Caco-2 (cell line): ENCODE results near the gene TOMM7. TPM values are rescaled to one million over a fixed set of nuclear protein-coding genes. Genes with fewer than 3 reads are reported as not detected.

Source experiments
- BruUV-seq: library from RNA; stranded (reverse); fragments of 400-500 nt; replicated peaks from 2 replicates; lab custom pipeline; 2021; lab: Mats Ljungman, UMichigan
- CTCF ChIA-PET: fragments of 300-600 bp; sonication (Branson Sonifier 250); formaldehyde crosslinking; loops from one replicate; lab custom pipeline; 2022; ENCODE audit warnings: antibody characterized with exemption; lab: Charles Lee
- POLR2A ChIA-PET: fragments of 300-600 bp; sonication (Branson Sonifier 250); formaldehyde crosslinking; loops from one replicate; lab custom pipeline; 2022; ENCODE audit warnings: antibody characterized with exemption; lab: Charles Lee
- DNase-seq, 2 experiments: peaks; one replicate each; pipeline versions ENCODE4 v3.0.0 to v3.0.0-alpha.2; 2020 to 2022
- H3K27me3 ChIP-seq: replicated peaks from 2 replicates; pipeline ENCODE4 v1.6.0; 2011; ENCODE audit warnings: low read length; ENCODE audit not compliant: control insufficient read depth, insufficient read depth
- H3K36me3 ChIP-seq: 2 replicates; pipeline ENCODE4 v1.5.1; 2011; ENCODE audit warnings: low read length; ENCODE audit not compliant: control insufficient read depth, insufficient read depth
- H3K4me1 ChIP-seq: fragments of 250-450 bp; sonication (Bioruptor Pico); 2 replicates; pipeline ENCODE4 v1.5.1; 2020; ENCODE audit warnings: mild to moderate bottlenecking
- H3K4me3 ChIP-seq: 2 replicates; pipeline ENCODE4 v1.5.1; 2011; ENCODE audit warnings: low read depth, mild to moderate bottlenecking, control low read depth, low read length
- H3K9me3 ChIP-seq: fragments of 250-450 bp; sonication (Bioruptor Pico); 2 replicates; pipeline ENCODE4 v1.5.1; 2020; ENCODE audit warnings: mild to moderate bottlenecking, moderate library complexity
- H3K27ac Mint-ChIP-seq: one replicate; pipeline ENCODE4 v1.8.0; 2022; ENCODE audit warnings: mixed read lengths; ENCODE audit not compliant: unreplicated experiment
- H3K27me3 Mint-ChIP-seq: one replicate; pipeline ENCODE4 v1.8.0; 2022; ENCODE audit warnings: mixed read lengths; ENCODE audit not compliant: insufficient read depth, unreplicated experiment
- H3K36me3 Mint-ChIP-seq: one replicate; pipeline ENCODE4 v1.8.0; 2022; ENCODE audit warnings: mild to moderate bottlenecking, mixed read lengths; ENCODE audit not compliant: insufficient read depth, unreplicated experiment
- H3K4me1 Mint-ChIP-seq: one replicate; pipeline ENCODE4 v1.8.0; 2022; ENCODE audit warnings: low read depth, mixed read lengths; ENCODE audit not compliant: unreplicated experiment
- H3K4me3 Mint-ChIP-seq: one replicate; pipeline ENCODE4 v1.8.0; 2022; ENCODE audit warnings: mild to moderate bottlenecking, moderate library complexity, mixed read lengths; ENCODE audit not compliant: unreplicated experiment
- H3K9me3 Mint-ChIP-seq: one replicate; pipeline ENCODE4 v1.8.0; 2022; ENCODE audit warnings: mixed read lengths; ENCODE audit not compliant: unreplicated experiment
- CTCF ChIP-seq, 2 experiments: fragments of 200-600 bp in 1 of 2; IDR thresholded peaks; 1 replicate in 1 of 2; 2 replicates in 1 of 2; pipeline versions ENCODE4 v1.5.1 to v1.8.0; 2011 to 2022; ENCODE audit warnings: antibody characterized with exemption in 1 of 2, control low read depth in 1 of 2, inconsistent platforms in 1 of 2, low read depth in 1 of 2, low read length in 1 of 2, mild to moderate bottlenecking in 1 of 2, moderate library complexity in 1 of 2; ENCODE audit not compliant: insufficient read depth in 1 of 2, severe bottlenecking in 1 of 2, unreplicated experiment in 1 of 2
- intact Hi-C: fragments of 100-400 bp; cut with micrococcal nuclease; formaldehyde crosslinking; loops from one replicate; pipeline ENCODE4 v1.10.0; 2022; ENCODE audit not compliant: unreplicated experiment
- total RNA-seq: library from RNA; stranded (reverse); gene quantifications from 2 replicates; pipeline ENCODE4 v1.2.3, GENCODE V29; 2022

The TOMM7 gene
- total RNA-seq, 1 experiment from 2014 or later, result 220 TPM

- H3K4me3 ChIP-seq, result no peak overlapping the region
- ChIA-PET POLR2A (no interaction called here), CTCF (no interaction called here)
- no peaks in the 10 kb centered on the region for H3K36me3 Mint-ChIP-seq
- no peak for TF ChIP-seq CTCF (IDR thresholded peaks at IDR 0.05; ENCODE audit: insufficient read depth in 1 of 2, low read depth in 1 of 2, low read length in 1 of 2, severe bottlenecking in 1 of 2, unreplicated experiment in 1 of 2)
- H3K27me3 ChIP-seq, result no peaks in the 10 kb centered on the region
- no peaks in the 10 kb centered on the region for H3K36me3 ChIP-seq
- no peak overlapping the region for H3K27ac Mint-ChIP-seq
- DNase-seq, result no peak
- H3K4me3 Mint-ChIP-seq, result no peak overlapping the region
- H3K4me1 ChIP-seq, result peaks cover 7% of the 10 kb centered on the region; the same call in 1 of the 2 replicates
- no peaks in the 10 kb centered on the region for H3K9me3 ChIP-seq
- no peaks in the 10 kb centered on the region for H3K27me3 Mint-ChIP-seq
- H3K9me3 Mint-ChIP-seq, result peaks cover 12% of the 10 kb centered on the region
- peaks cover 8% of the 10 kb centered on the region for H3K4me1 Mint-ChIP-seq
- intact Hi-C loops, result no loop called here
- no TSS peak for BruUV-seq
Observed at GRCh38 chr7:22776964-22777363, 45.7 kb downstream of the TOMM7 start.

DNA sequence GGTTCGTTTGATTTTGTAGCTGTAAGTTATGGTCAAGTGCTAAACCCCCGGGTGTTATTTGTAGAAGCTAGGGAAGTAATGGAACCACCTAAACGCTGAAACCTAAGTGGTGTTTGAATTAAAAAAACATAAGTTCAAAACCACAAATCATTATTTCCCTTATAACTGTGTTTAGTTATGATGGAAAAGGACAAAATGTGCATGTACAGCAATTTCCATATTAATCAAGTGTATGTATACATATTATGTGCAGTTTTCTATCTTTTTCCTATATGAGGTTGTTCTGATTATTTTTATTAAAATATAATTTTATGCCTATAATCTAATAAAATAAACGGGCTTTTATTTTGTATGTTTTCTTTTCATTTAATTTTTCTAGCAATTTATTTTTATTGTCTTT, 49.8 kb downstream of the TOMM7 start:
- ChIA-PET POLR2A (no interaction called here), CTCF (no interaction called here)
- intact Hi-C loops, result no loop called here
- no peak overlapping the region for H3K27ac Mint-ChIP-seq
- TF ChIP-seq CTCF (IDR thresholded peaks at IDR 0.05; ENCODE audit: insufficient read depth in 1 of 2, low read depth in 1 of 2, low read length in 1 of 2, severe bottlenecking in 1 of 2, unreplicated experiment in 1 of 2), result no peak
- DNase-seq, result no peak
- BruUV-seq, result no TSS peak
- H3K4me1 Mint-ChIP-seq, result peaks cover 11% of the 10 kb centered on the region
- no peaks in the 10 kb centered on the region for H3K27me3 Mint-ChIP-seq
- no peak overlapping the region for H3K4me3 Mint-ChIP-seq
- H3K4me1 ChIP-seq, result no peaks in the 10 kb centered on the region
- H3K36me3 ChIP-seq, result no peaks in the 10 kb centered on the region
- H3K9me3 Mint-ChIP-seq, result peaks cover 6% of the 10 kb centered on the region
- H3K4me3 ChIP-seq, result no peak overlapping the region
- H3K36me3 Mint-ChIP-seq, result no peaks in the 10 kb centered on the region
- no peaks in the 10 kb centered on the region for H3K27me3 ChIP-seq
- H3K9me3 ChIP-seq, result no peaks in the 10 kb centered on the region

- Histone ChIP-seq H3K9me3 (no peaks in the 10 kb centered on the region), H3K27me3 (no peaks in the 10 kb centered on the region), H3K36me3 (no peaks in the 10 kb centered on the region), H3K4me3 (no peak overlapping the region), H3K4me1 (no peaks in the 10 kb centered on the region)
- peaks cover 18% of the 10 kb centered on the region for H3K4me1 Mint-ChIP-seq
- no peaks in the 10 kb centered on the region for H3K36me3 Mint-ChIP-seq
- DNase-seq, result no peak
- H3K9me3 Mint-ChIP-seq, result no peaks in the 10 kb centered on the region
- H3K27ac Mint-ChIP-seq, result no peak overlapping the region
- H3K4me3 Mint-ChIP-seq, result no peak overlapping the region
- intact Hi-C loops, result no loop called here
- TF ChIP-seq CTCF (IDR thresholded peaks at IDR 0.05; ENCODE audit: insufficient read depth in 1 of 2, low read depth in 1 of 2, low read length in 1 of 2, severe bottlenecking in 1 of 2, unreplicated experiment in 1 of 2), result no peak
- POLR2A ChIA-PET, result no interaction called here
- CTCF ChIA-PET, result no interaction called here
- BruUV-seq, result no TSS peak
- no peaks in the 10 kb centered on the region for H3K27me3 Mint-ChIP-seq
Observed at GRCh38 chr7:22771872-22772228, 50.8 kb downstream of the TOMM7 start.
